Epidermal melanocyte (primary cell): ENCODE measurements around the gene MIA2.
A peak's percentile ranks its signal among the peaks of the same experiment; 100 is the strongest.
"Not testable (repeated sequence)": the region's sequence is repeated elsewhere in the genome, so short reads cannot be mapped to it uniquely, and the experiment has no call there.

Experiments used
- DNase-seq: peaks from one replicate; pipeline ENCODE4 v3.0.0; 2011; ENCODE audit warnings: low spot score; ENCODE audit not compliant: insufficient read length

The MIA2 gene

DNA sequence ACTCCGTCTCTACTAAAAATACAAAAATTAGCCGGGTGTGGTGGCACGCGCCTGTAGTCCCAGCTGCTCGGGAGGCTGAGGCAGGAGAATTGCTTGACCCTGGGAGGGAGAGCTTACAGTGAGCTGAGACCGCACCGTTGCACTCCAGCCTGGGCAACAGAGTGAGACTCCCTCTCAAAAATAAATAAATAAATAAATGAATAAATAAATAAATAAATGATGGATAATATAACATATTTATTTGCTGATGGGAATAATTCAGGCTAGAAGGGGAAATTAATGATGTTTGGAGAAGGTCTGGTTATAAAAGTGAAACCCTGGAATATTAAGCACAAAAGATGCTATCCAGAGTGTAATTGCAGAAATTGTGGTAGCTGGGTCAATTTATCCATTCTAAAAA is 107.4 kb downstream of the MIA2 start:
- not testable (repeated sequence) for DNase-seq

DNA sequence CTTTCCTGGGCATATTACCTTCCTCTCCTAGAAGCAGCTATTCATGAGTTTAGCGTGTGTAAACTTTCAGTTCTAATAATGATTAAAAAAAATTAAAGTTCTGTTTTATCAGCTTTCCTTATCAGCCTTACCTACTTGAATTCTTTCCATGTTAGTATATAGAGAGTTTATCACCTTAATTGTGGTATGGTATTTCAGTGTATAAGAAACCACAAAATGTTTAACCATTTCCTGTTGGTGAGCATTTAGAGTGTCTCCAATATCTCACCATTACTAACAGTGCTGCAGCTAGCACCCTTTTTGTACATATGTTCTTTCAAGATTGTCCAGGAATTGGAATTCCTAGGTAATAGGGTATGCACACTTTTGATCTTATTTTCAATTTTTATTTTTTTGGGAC is 109.1 kb downstream of the MIA2 start:
- DNase-seq = no peak

- no peak for DNase-seq
Measured at GRCh38 chr14:39343614-39344013, 109.9 kb downstream of the MIA2 start.

DNA sequence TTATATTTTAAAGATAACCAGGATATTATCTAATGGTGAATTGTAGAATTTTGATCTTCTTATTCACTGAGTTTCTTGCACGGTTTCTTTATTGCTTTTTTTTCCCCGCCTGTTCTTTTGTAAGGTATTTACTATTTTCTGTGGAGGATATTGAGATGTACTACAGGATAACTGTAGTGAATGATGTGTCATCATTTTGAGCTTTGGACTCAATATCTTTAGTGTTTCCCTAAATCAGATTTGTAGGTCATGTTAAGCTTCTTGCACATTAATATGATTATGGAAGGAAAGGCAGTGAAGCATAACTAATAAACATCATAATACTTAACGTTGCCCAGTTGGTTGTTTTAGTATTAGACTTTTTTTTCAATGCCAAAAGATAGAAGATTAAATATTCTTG is 117.2 kb downstream of the MIA2 start:
- DNase-seq = no peak

- DNase-seq = no peak
Measured at GRCh38 chr14:39351708-39352107, 118.0 kb downstream of the MIA2 start.

DNA sequence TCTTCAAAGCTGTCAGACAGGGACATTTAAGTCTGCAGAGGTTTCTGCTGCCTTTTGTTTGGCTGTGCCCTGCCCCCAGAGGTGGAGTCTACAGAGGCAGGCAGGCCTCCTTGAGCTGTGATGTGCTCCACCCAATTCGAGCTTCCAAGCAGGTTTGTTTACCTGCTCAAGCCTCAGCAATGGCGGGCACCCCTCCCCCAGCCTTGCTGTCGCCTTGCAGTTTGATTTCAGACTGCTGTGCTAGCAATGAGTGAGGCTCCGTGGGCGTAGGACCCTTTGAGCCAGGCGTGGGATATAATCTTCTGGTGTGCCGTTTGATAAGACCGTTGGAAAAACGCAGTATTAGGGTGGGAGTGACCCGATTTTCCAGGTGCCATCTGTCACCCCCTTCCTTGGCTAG is 125.4 kb downstream of the MIA2 start:
- not testable (repeated sequence) for DNase-seq

- DNase-seq = no peak
Measured at GRCh38 chr14:39360316-39360715, 126.6 kb downstream of the MIA2 start.

DNA sequence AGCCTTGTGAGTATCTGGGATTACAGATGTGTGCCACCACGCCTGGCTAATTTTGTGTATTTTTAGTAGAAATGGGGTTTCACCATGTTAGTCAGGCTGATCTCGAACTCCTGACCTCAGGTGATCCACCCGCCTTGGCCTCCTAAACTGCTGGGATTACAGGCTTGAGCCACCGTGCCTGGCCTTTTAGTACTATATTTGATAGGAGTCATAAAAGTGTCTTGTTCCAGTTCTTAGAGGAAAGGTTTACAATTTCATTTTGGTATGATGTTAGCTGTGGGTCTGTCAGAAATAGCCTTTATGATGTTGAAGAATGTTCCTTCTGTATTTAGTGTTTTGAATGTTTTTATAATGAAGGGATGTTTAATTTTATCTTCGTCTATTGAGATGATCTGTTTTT is 127.8 kb downstream of the MIA2 start:
- DNase-seq = not testable (repeated sequence)

GRCh38 chr14:39364509-39364908 is 130.8 kb downstream of the MIA2 start:
- DNase-seq = no peak

DNA sequence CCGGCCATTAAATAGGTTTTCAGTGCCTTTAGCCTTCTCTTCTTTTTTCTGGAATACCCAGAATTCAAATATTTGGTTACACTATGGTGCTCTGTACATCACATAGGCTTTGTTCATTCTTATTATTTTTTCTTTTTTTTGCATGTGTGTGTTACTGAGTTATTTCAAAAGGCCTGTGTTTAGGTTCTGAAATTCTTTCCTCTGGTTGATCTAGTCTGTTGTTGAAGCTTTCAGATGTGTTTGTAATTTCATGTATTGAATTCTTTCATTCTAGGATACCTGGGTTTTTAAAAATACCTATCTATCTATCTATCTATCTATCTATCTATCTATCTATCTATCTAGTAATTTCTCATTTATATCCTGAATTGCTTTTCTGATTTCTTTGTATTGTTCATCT is 131.6 kb downstream of the MIA2 start:
- DNase-seq = no peak

- no peak for DNase-seq
Measured at GRCh38 chr14:39366460-39367386, 133.0 kb downstream of the MIA2 start.

- DNase-seq = no peak
Measured at GRCh38 chr14:39367387-39367751, 133.7 kb downstream of the MIA2 start.

GRCh38 chr14:39368261-39368959 is 134.7 kb downstream of the MIA2 start:
- DNase-seq = peak; percentile 32

DNA sequence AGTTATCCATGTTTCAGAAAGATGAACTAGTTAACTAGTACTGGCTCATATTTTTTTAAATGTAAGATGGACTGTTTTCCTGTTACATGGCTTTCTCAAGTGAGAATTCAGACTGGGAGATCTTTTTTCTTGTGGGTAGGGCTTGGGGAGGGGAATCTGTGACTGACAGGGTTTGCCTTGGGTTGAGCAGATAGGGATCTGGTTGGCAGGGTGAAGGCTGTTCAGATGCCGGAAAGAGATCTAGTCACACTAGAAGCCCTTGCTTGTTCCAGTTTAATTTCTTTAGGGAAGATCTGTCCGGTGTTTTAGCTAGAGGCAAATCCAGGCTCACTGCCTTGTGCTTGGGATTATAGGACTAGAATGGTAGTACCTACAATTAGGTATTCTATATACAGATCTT is 135.3 kb downstream of the MIA2 start:
- no peak for DNase-seq

GRCh38 chr14:39370415-39370814 is 136.7 kb downstream of the MIA2 start:
- no peak for DNase-seq

GRCh38 chr14:39372656-39373055 is 138.9 kb downstream of the MIA2 start:
- DNase-seq = no peak

GRCh38 chr14:39374851-39375250 is 141.1 kb downstream of the MIA2 start:
- DNase-seq = no peak

DNA sequence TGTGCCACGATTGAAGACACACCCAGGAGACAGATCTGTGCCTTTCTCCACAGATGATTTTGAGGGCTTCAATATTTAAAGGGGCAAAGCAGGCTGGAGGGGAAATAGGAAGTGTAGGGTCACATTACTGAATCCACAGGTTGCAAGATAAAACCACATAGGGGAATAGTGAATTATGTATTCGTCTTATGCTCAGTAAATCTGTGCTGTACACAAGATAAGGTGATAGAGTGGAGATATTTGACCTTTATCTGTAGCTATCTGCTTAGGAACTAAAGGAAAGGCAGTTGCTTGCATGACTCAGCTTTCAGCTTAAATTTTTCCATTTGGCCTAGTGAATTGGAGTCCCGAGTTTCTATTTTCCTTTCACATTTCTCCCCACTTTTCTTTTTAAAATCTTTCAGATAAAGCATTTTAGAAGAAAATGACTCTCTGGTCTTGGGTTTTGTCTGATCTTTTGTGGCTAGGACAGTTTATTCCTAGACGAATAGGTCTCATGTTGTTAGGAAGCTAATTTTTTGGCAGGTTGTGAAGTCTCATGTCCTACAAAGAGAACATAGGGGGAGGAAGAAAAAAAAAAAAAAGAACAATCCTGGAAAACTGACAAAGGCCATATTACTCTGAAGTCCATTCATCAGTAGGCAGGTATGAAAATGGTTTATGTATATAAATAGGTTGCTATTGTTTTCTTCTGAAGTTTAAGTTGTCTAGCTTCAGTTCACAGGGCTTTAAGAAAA is 143.1 kb downstream of the MIA2 start:
- no peak for DNase-seq

DNA sequence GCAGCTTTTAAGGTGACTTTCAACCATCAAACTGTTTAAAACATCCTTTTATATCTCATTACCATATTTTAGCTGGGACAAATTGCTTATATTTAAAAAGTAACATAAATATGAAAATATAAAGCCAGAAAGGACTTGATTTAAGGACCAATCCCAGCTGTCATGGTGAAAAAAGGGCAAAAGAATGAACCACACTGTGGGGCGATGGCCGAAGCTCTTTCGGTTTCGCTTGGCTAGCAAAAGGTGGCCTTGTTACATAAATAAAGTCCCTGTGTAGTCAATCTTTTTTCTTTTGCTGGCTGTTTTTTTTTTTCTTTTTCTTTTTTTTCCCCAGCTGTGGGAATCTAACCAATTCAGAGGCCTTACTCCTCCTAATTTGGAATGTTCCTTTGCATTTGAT is 147.7 kb downstream of the MIA2 start:
- no peak for DNase-seq

- DNase-seq = no peak
Measured at GRCh38 chr14:39382463-39382862, 148.7 kb downstream of the MIA2 start.

DNA sequence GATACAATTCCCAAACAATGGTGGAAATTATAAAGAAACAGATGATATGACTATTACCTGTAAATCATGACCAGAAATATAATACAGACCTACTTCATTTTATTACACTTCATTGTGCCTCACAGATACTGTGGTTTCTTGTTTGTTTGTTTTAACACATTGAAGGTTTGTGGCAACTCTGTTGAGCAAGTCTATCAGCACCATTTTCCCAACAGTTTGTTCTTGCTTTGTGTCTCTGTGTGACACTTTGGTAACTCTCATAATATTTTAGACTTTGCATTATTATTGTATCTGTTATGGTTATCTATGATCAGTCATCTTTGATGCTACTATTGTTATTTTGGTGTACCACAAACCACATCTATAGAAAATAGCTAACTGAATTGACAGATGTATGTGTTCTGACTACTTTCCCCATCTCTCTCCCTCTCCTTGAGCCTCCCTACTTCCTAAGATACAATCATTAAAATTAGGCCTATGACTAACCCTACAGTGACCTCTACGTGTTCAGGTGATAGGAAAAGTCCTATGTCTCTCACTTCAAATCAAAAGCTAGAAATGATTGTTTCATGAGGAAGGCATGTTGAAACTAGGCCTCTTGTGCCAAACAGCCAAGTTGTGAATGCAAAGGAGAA is 149.4 kb downstream of the MIA2 start:
- no peak for DNase-seq

- no peak for DNase-seq
Measured at GRCh38 chr14:39383741-39384140, 150.0 kb downstream of the MIA2 start.
